HCT116 (cell line): ENCODE data around the gene CACNA2D3. TPM values are rescaled to one million over a fixed set of nuclear protein-coding genes. Genes with fewer than 3 reads are reported as not detected.

Experiments
- ATAC-seq: fragments of 200-7000 bp; cut with Tn5 transposase; 2 replicates; pipeline ENCODE4 v1.9.1; 2020; ENCODE audit warnings: mild to moderate bottlenecking, moderate library complexity
- BruUV-seq: library from RNA; stranded (reverse); fragments of 400-500 nt; replicated peaks from 2 replicates; lab custom pipeline; 2021; lab: Mats Ljungman, UMichigan
- CTCF ChIA-PET: fragments of 300-600 bp; sonication (Branson Sonifier 250); formaldehyde crosslinking; loops from one replicate; lab custom pipeline; 2021; ENCODE audit warnings: antibody characterized with exemption; lab: Charles Lee
- POLR2A ChIA-PET: fragments of 300-600, 350-600 bp; sonication (Branson Sonifier 250); formaldehyde crosslinking; loops from one replicate; lab custom pipeline; 2021; ENCODE audit warnings: antibody characterized with exemption; lab: Charles Lee
- RAD21 ChIA-PET, 2 experiments: fragments of 300-600 bp; sonication (Branson Sonifier 250); formaldehyde crosslinking; loops; one replicate each; lab custom pipeline; 2023; ENCODE audit warnings: low total read pairs in 2 of 2; ENCODE audit not compliant: uncharacterized antibody in 2 of 2, unreplicated experiment in 2 of 2, low non-redundant PET in 1 of 2; lab: Charles Lee
- DNase-seq: peaks from one replicate; pipeline ENCODE4 v3.0.0-alpha.2; 2010; ENCODE audit warnings: low read depth, low spot score
- H2AFZ ChIP-seq: fragments of 200-600 bp; shearing (Covaris generic), sonication (generic); 2 replicates; pipeline ENCODE4 v1.6.1; 2017; ENCODE audit warnings: low read depth, mixed run types, mixed read lengths, antibody characterized with exemption, low read length; ENCODE audit not compliant: poor library complexity, severe bottlenecking
- H3K27ac ChIP-seq: 2 replicates; pipeline ENCODE4 v1.5.1; 2012; ENCODE audit warnings: low read depth, low read length
- H3K27me3 ChIP-seq: fragments of 200-600 bp; sonication (generic); 2 replicates; pipeline ENCODE4 v1.6.1; 2016; ENCODE audit warnings: mixed run types, low read length, mixed read lengths; ENCODE audit not compliant: insufficient read depth
- H3K36me3 ChIP-seq, 2 experiments: fragments of 200-500 bp in 1 of 2; fragments of 200-600 bp in 1 of 2; sonication (Bioruptor generic) in 1 of 2; sonication (generic) in 1 of 2; 2 replicates each; pipeline versions ENCODE4 v1.5.1 to v1.6.1; 2014 to 2016; ENCODE audit warnings: low read length in 2 of 2, inconsistent platforms in 1 of 2, mixed read lengths in 1 of 2, mixed run types in 1 of 2; ENCODE audit not compliant: insufficient read depth in 2 of 2, control insufficient read depth in 1 of 2
- H3K4me1 ChIP-seq, 2 experiments: fragments of 200-600 bp in 1 of 2; sonication (generic) in 1 of 2; 2 replicates each; pipeline versions ENCODE4 v1.5.1 to v1.6.1; 2012 to 2017; ENCODE audit warnings: low read length in 2 of 2, inconsistent platforms in 1 of 2, mild to moderate bottlenecking in 1 of 2, mixed read lengths in 1 of 2, mixed run types in 1 of 2, moderate library complexity in 1 of 2; ENCODE audit not compliant: insufficient read depth in 2 of 2, control insufficient read depth in 1 of 2
- H3K4me2 ChIP-seq: fragments of 200-600 bp; sonication (generic); 2 replicates; pipeline ENCODE4 v1.6.1; 2017; ENCODE audit warnings: mixed run types, low read length, mixed read lengths
- H3K4me3 ChIP-seq, 2 experiments: fragments of 200-600 bp in 1 of 2; sonication (generic) in 1 of 2; replicated peaks in 1 of 2; 2 replicates each; pipeline ENCODE4 v1.5.1; 2011 to 2016; ENCODE audit warnings: low read length in 2 of 2, control low read depth in 1 of 2, low read depth in 1 of 2, mild to moderate bottlenecking in 1 of 2, mixed read lengths in 1 of 2, mixed run types in 1 of 2
- H3K79me2 ChIP-seq: fragments of 200-600 bp; sonication (generic); 2 replicates; pipeline ENCODE4 v1.6.1; 2017; ENCODE audit warnings: mild to moderate bottlenecking, mixed run types, low read length, moderate library complexity, mixed read lengths; ENCODE audit not compliant: insufficient read depth
- H3K9ac ChIP-seq: fragments of 200-600 bp; sonication (generic); 2 replicates; pipeline ENCODE4 v1.6.1; 2016; ENCODE audit warnings: low read length, mixed read lengths
- H3K9me2 ChIP-seq: fragments of 200-600 bp; sonication (generic), shearing (Covaris generic); 2 replicates; pipeline ENCODE4 v1.6.1; 2017; ENCODE audit warnings: mixed run types, mild to moderate bottlenecking, moderate library complexity; ENCODE audit not compliant: insufficient read depth
- H3K9me3 ChIP-seq, 2 experiments: fragments of 200-500 bp in 1 of 2; fragments of 200-600 bp in 1 of 2; sonication (Bioruptor generic) in 1 of 2; sonication (generic) in 1 of 2; 2 replicates each; pipeline ENCODE4 v1.6.1; 2014 to 2017; ENCODE audit warnings: low read length in 2 of 2, mixed read lengths in 2 of 2, inconsistent platforms in 1 of 2, low read depth in 1 of 2, mild to moderate bottlenecking in 1 of 2, mixed run types in 1 of 2, moderate library complexity in 1 of 2; ENCODE audit not compliant: control insufficient read depth in 1 of 2, insufficient read depth in 1 of 2
- H4K20me1 ChIP-seq: fragments of 200-600 bp; sonication (generic), shearing (Covaris generic); 2 replicates; pipeline ENCODE4 v1.6.1; 2017; ENCODE audit warnings: mixed run types, mild to moderate bottlenecking, moderate library complexity; ENCODE audit not compliant: insufficient read depth
- CEBPB ChIP-seq: IDR thresholded peaks from 2 replicates; pipeline ENCODE4 v1.6.1; 2012; ENCODE audit warnings: low read depth
- EGR1 ChIP-seq: IDR thresholded peaks from 2 replicates; pipeline ENCODE4 v1.6.1; 2012; ENCODE audit warnings: low read depth
- EZH2 ChIP-seq: fragments of 200-600 bp; sonication (generic); IDR thresholded peaks from 2 replicates; pipeline ENCODE4 v1.6.1; 2017; ENCODE audit warnings: antibody characterized with exemption, mixed run types
- EZH2phosphoT487 ChIP-seq: fragments of 200-600 bp; IDR thresholded peaks from 2 replicates; pipeline ENCODE4 v1.6.1; 2018; ENCODE audit warnings: antibody characterized with exemption, borderline replicate concordance
- FOSL1 ChIP-seq: IDR thresholded peaks from 2 replicates; pipeline ENCODE4 v1.6.1; 2012; ENCODE audit warnings: low read depth
- POLR2AphosphoS5 ChIP-seq: IDR thresholded peaks from 2 replicates; pipeline ENCODE4 v1.6.1; 2011; ENCODE audit warnings: mild to moderate bottlenecking, low read depth, low read length, moderate library complexity
- REST ChIP-seq: IDR thresholded peaks from 2 replicates; pipeline ENCODE4 v1.6.1; 2012; ENCODE audit warnings: low read depth
- SIN3A ChIP-seq: IDR thresholded peaks from 2 replicates; pipeline ENCODE4 v1.6.1; 2012; ENCODE audit warnings: low read depth
- SP1 ChIP-seq: IDR thresholded peaks from 2 replicates; pipeline ENCODE4 v1.6.1; 2012; ENCODE audit warnings: low read depth
- SRF ChIP-seq: IDR thresholded peaks from 2 replicates; pipeline ENCODE4 v1.6.1; 2012; ENCODE audit warnings: low read depth
- TCF7L2 ChIP-seq: IDR thresholded peaks from 2 replicates; pipeline ENCODE4 v1.7.0; 2011; ENCODE audit warnings: borderline replicate concordance, inconsistent platforms; ENCODE audit not compliant: insufficient read depth, insufficient read length; ENCODE audit errors: extremely low read depth
- YY1 ChIP-seq: IDR thresholded peaks from 2 replicates; pipeline ENCODE4 v1.6.1; 2011; ENCODE audit warnings: low read length, low read depth, moderate library complexity, mild to moderate bottlenecking; ENCODE audit not compliant: insufficient replicate concordance; ENCODE audit errors: extremely low read depth
- ZNF274 ChIP-seq: fragments of 200-500 bp; sonication (Bioruptor generic); IDR thresholded peaks from 2 replicates; pipeline ENCODE4 v1.6.1; 2014; ENCODE audit warnings: mild to moderate bottlenecking, low read depth, low read length, inconsistent platforms
- intact Hi-C: fragments of 100-400 bp; cut with micrococcal nuclease; formaldehyde crosslinking; loops from 2 replicates; pipeline ENCODE4 v1.10.0; 2022
- total RNA-seq: library from RNA; stranded (reverse); gene quantifications from one replicate; pipeline ENCODE4 v1.2.1, GENCODE V29; 2021; ENCODE audit not compliant: unreplicated experiment
- TF ChIP-seq, protein P1 (sequence below): IDR thresholded peaks from 2 replicates; pipeline ENCODE4 v1.6.1; 2011; ENCODE audit warnings: mild to moderate bottlenecking, low read length, moderate library complexity; ENCODE audit not compliant: insufficient replicate concordance; ENCODE audit errors: extremely low read depth

Gene CACNA2D3
- total RNA-seq, 1 experiment from 2014 or later: 0.20 TPM

DNA sequence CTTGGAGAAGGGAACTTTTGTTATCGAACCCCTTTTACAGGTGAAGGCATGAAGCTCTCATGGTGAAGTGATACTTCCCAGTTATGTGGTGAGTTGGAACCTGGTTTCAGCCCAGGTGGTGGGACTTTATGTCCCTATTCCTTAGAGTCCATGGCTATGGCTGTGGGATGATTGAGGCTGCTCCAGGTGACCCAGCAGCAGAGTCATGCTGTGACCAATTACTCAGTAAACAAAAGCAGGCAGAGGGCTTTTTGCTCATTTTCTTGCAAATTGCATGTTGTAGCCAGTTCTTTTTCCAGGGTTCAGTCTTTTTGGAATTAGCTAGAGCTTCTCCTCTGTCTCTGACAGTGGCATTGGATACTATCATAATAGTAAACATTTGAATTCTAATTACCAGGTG lies 70.7 kb downstream of the CACNA2D3 start:
- Histone ChIP-seq H3K4me2 (no peak overlapping the region), H3K27ac (no peak overlapping the region), H2AFZ (no peak overlapping the region), H3K9ac (no peak overlapping the region), H3K27me3 (peaks cover 27% of the 10 kb centered on the region), H4K20me1 (no peaks in the 10 kb centered on the region), H3K79me2 (no peaks in the 10 kb centered on the region), H3K9me2 (no peaks in the 10 kb centered on the region), H3K9me3 (no peaks in the 10 kb centered on the region), H3K36me3 (no peaks in the 10 kb centered on the region), H3K4me1 (no peaks in the 10 kb centered on the region), H3K4me3 (no peak overlapping the region)
- no TSS peak for BruUV-seq
- RAD21 ChIA-PET: no interaction called here
- ATAC-seq (no peak), DNase-seq (no peak)
- intact Hi-C loops: no loop called here
- CTCF ChIA-PET: no interaction called here
- POLR2A ChIA-PET: no interaction called here
- TF ChIP-seq REST (no peak), CEBPB (no peak), FOSL1 (no peak), SIN3A (no peak), POLR2AphosphoS5 (no peak), EGR1 (no peak), EZH2phosphoT487 (no peak), YY1 (no peak), TCF7L2 (no peak), EZH2 (no peak), SRF (no peak), SP1 (no peak), ZNF274 (no peak)
- TF ChIP-seq, protein P1, sequence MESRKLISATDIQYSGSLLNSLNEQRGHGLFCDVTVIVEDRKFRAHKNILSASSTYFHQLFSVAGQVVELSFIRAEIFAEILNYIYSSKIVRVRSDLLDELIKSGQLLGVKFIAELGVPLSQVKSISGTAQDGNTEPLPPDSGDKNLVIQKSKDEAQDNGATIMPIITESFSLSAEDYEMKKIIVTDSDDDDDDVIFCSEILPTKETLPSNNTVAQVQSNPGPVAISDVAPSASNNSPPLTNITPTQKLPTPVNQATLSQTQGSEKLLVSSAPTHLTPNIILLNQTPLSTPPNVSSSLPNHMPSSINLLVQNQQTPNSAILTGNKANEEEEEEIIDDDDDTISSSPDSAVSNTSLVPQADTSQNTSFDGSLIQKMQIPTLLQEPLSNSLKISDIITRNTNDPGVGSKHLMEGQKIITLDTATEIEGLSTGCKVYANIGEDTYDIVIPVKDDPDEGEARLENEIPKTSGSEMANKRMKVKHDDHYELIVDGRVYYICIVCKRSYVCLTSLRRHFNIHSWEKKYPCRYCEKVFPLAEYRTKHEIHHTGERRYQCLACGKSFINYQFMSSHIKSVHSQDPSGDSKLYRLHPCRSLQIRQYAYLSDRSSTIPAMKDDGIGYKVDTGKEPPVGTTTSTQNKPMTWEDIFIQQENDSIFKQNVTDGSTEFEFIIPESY: no peak
